ENCODE results near the gene TNIK. TPM values are rescaled to one million over a fixed set of nuclear protein-coding genes. Genes with fewer than 3 reads are reported as not detected.

The TNIK gene
- total RNA-seq, 1 donor from 2014 or later = 1.1 TPM

- Histone ChIP-seq H3K4me3 (ENCODE audit: low read depth, low read length) (no peak overlapping the region), H3K27me3 (ENCODE audit: control insufficient read depth, insufficient read depth, low read length) (no peaks in the 10 kb centered on the region), H3K36me3 (ENCODE audit: control insufficient read depth, insufficient read depth, low read length) (no peaks in the 10 kb centered on the region)
- DNase-seq (ENCODE audit: low read depth) = no peak
- TF ChIP-seq, protein P1, sequence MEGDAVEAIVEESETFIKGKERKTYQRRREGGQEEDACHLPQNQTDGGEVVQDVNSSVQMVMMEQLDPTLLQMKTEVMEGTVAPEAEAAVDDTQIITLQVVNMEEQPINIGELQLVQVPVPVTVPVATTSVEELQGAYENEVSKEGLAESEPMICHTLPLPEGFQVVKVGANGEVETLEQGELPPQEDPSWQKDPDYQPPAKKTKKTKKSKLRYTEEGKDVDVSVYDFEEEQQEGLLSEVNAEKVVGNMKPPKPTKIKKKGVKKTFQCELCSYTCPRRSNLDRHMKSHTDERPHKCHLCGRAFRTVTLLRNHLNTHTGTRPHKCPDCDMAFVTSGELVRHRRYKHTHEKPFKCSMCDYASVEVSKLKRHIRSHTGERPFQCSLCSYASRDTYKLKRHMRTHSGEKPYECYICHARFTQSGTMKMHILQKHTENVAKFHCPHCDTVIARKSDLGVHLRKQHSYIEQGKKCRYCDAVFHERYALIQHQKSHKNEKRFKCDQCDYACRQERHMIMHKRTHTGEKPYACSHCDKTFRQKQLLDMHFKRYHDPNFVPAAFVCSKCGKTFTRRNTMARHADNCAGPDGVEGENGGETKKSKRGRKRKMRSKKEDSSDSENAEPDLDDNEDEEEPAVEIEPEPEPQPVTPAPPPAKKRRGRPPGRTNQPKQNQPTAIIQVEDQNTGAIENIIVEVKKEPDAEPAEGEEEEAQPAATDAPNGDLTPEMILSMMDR (IDR thresholded peaks at IDR 0.05; ENCODE audit: insufficient read depth, low read length, severe bottlenecking) = no peak
- no peak for FAIRE-seq
Measured at GRCh38 chr3:171077261-171077660, 382.9 kb downstream of the TNIK start.

GRCh38 chr3:171072432-171072831 is 387.8 kb downstream of the TNIK start:
- no peak overlapping the region for H3K4me3 ChIP-seq (ENCODE audit: low read depth, low read length)
- no peaks in the 10 kb centered on the region for H3K36me3 ChIP-seq (ENCODE audit: control insufficient read depth, insufficient read depth, low read length)
- no peak for DNase-seq (ENCODE audit: low read depth)
- H3K27me3 ChIP-seq (ENCODE audit: control insufficient read depth, insufficient read depth, low read length) = no peaks in the 10 kb centered on the region
- TF ChIP-seq, protein P1 (IDR thresholded peaks at IDR 0.05; ENCODE audit: insufficient read depth, low read length, severe bottlenecking) = no peak
- no peak for FAIRE-seq

DNA sequence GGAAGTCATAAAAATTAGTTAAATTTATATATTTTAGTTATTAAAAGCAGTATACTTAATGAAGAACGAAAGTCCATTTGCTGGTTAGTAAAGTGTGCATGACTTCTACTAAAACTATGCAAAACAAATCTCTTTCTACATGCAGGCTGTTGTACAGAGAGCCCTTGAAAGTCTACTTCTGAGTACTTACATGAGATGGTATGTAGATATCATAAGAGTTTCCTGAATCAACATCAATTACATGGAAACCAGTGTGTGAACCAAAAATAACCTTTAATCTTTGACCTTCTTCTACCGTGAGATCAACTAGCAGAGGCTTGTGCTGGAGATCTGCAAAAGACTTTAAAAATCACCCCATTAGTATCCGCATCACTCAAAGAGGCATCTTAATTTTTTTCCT is 391.5 kb downstream of the TNIK start:
- no peak for FAIRE-seq
- DNase-seq (ENCODE audit: low read depth) = no peak
- H3K27me3 ChIP-seq (ENCODE audit: control insufficient read depth, insufficient read depth, low read length) = no peaks in the 10 kb centered on the region
- TF ChIP-seq, protein P1 (IDR thresholded peaks at IDR 0.05; ENCODE audit: insufficient read depth, low read length, severe bottlenecking) = no peak
- no peak overlapping the region for H3K4me3 ChIP-seq (ENCODE audit: low read depth, low read length)
- H3K36me3 ChIP-seq (ENCODE audit: control insufficient read depth, insufficient read depth, low read length) = no peaks in the 10 kb centered on the region

DNA sequence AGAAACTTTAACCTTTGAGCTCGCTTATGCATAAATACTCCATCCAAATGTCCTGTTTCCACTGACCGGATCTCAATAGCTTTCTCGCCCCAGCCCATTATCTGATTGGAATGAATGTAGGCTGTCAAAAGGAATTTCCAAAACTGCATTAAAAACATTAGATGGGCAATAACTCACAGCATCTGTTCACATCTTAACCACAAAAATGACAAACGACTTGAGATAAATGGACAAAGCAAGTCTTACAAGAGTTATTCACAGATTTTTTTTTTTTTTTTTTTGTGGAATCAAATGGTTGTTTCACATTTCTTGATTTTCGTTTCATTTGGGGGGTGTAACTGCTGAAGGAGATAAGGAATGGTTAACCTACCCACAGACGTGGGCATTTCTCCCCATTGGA is 394.0 kb downstream of the TNIK start:
- Histone ChIP-seq H3K36me3 (ENCODE audit: control insufficient read depth, insufficient read depth, low read length) (no peaks in the 10 kb centered on the region), H3K27me3 (ENCODE audit: control insufficient read depth, insufficient read depth, low read length) (no peaks in the 10 kb centered on the region), H3K4me3 (ENCODE audit: low read depth, low read length) (no peak overlapping the region)
- TF ChIP-seq, protein P1 (IDR thresholded peaks at IDR 0.05; ENCODE audit: insufficient read depth, low read length, severe bottlenecking) = no peak
- DNase-seq (ENCODE audit: low read depth) (no peak), FAIRE-seq (no peak)

GRCh38 chr3:171065732-171066131 is 394.5 kb downstream of the TNIK start:
- no peak for FAIRE-seq
- DNase-seq (ENCODE audit: low read depth) = no peak
- TF ChIP-seq, protein P1 (IDR thresholded peaks at IDR 0.05; ENCODE audit: insufficient read depth, low read length, severe bottlenecking) = no peak
- no peaks in the 10 kb centered on the region for H3K27me3 ChIP-seq (ENCODE audit: control insufficient read depth, insufficient read depth, low read length)
- H3K4me3 ChIP-seq (ENCODE audit: low read depth, low read length) = no peak overlapping the region
- H3K36me3 ChIP-seq (ENCODE audit: control insufficient read depth, insufficient read depth, low read length) = no peaks in the 10 kb centered on the region

DNA sequence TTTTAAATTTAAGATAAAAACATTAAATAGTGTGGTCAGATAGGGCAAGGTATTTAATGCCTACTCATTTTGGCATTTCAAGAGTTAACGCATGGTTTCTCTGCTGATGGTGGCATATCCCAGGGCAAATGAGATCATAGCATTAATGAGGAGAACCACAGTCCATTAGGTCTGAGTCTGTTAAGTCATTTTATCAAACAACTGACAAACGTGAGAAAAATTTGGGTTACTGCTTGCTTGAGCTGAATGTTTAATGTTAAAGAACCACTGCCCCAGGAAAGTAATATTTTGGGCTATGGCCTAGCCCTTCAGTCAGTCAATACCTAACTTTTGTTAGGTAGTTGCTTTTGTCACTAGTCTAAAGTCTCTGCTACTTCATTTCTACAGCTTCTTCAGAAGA is 395.7 kb downstream of the TNIK start:
- Histone ChIP-seq H3K36me3 (ENCODE audit: control insufficient read depth, insufficient read depth, low read length) (no peaks in the 10 kb centered on the region), H3K27me3 (ENCODE audit: control insufficient read depth, insufficient read depth, low read length) (no peaks in the 10 kb centered on the region), H3K4me3 (ENCODE audit: low read depth, low read length) (no peak overlapping the region)
- DNase-seq (ENCODE audit: low read depth) (no peak), FAIRE-seq (no peak)
- TF ChIP-seq, protein P1 (IDR thresholded peaks at IDR 0.05; ENCODE audit: insufficient read depth, low read length, severe bottlenecking) = no peak
